Measurements from ENCODE around the gene RAE1. TPM values are rescaled to one million over a fixed set of nuclear protein-coding genes. Genes with fewer than 3 reads are reported as not detected.

RAE1 gene
- total and polyA plus RNA-seq, 4 donors = 3.6 to 19.4 (median 10.8) TPM

DNA sequence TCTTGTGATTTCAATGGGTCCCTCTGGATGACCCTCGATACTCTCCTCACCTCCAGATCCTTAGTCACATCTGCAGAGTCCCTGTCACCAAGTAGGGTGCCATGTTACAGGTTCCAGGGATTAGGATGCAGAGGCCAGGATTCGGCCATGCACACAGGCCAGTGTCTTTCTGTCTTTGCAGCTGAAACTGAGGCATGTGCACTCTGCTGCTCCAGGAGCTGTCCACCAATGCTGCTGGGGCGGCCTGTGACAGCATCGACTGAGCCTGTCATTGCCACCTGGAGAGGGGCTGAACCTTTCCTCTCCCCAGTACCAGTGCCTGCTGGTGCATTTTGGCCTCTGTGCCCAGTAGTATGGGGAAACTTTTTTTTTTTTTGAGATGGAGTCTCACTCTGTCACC, 35.7 kb downstream of the RAE1 start:
- Histone ChIP-seq H3K36me3 (ENCODE audit: control insufficient read depth in 1 of 2, insufficient read depth in 2 of 2, low read length in 1 of 2) (no peaks in the 10 kb centered on the region), H3K4me3 (ENCODE audit: low read length in 2 of 2) (no peak overlapping the region), H3K27ac (ENCODE audit: low read depth in 1 of 2, low read length in 2 of 2) (no peak overlapping the region), H3K27me3 (ENCODE audit: control insufficient read depth in 1 of 2, insufficient read depth in 2 of 2, low read length in 1 of 2) (no peaks in the 10 kb centered on the region), H3K9me3 (ENCODE audit: control insufficient read depth, low read length) (no peaks in the 10 kb centered on the region), H3K4me1 (ENCODE audit: control insufficient read depth in 1 of 2, insufficient read depth in 2 of 2, low read length in 2 of 2) (no peaks in the 10 kb centered on the region)
- ATAC-seq (ENCODE audit: low FRiP score) (no peak), DNase-seq (peak in 1 of 2 donors; percentile 50)
- 95 to 96% methylated on average over 4 of the region's 4 CpGs for WGBS, 2 donors
- intact Hi-C loops (cut with DNase I) = loop anchor here (5.0 to 10.0 kb wide), 2 partner anchors 206 to 208 kb away; no protein-coding TSS in a partner anchor

GRCh38 chr20:57387463-57387862, 36.4 kb downstream of the RAE1 start:
- 96% methylated on average over 8 of the region's 8 CpGs for WGBS, 2 donors
- no peaks in the 10 kb centered on the region for H3K4me1 ChIP-seq (ENCODE audit: control insufficient read depth in 1 of 2, insufficient read depth in 2 of 2, low read length in 2 of 2)
- H3K9me3 ChIP-seq (ENCODE audit: control insufficient read depth, low read length) = no peaks in the 10 kb centered on the region
- intact Hi-C loops (cut with DNase I) = loop anchor here (5.0 to 10.0 kb wide), 2 partner anchors 205 to 207 kb away; no protein-coding TSS in a partner anchor
- no peak overlapping the region for H3K27ac ChIP-seq (ENCODE audit: low read depth in 1 of 2, low read length in 2 of 2)
- DNase-seq (peak in 1 of 2 donors; percentile 73), ATAC-seq (ENCODE audit: low FRiP score) (no peak)
- no peaks in the 10 kb centered on the region for H3K27me3 ChIP-seq (ENCODE audit: control insufficient read depth in 1 of 2, insufficient read depth in 2 of 2, low read length in 1 of 2)
- H3K36me3 ChIP-seq (ENCODE audit: control insufficient read depth in 1 of 2, insufficient read depth in 2 of 2, low read length in 1 of 2) = no peaks in the 10 kb centered on the region
- no peak overlapping the region for H3K4me3 ChIP-seq (ENCODE audit: low read length in 2 of 2)

GRCh38 chr20:57387945-57388371, 36.9 kb downstream of the RAE1 start:
- Histone ChIP-seq H3K27ac (ENCODE audit: low read depth in 1 of 2, low read length in 2 of 2) (no peak overlapping the region), H3K36me3 (ENCODE audit: control insufficient read depth in 1 of 2, insufficient read depth in 2 of 2, low read length in 1 of 2) (no peaks in the 10 kb centered on the region), H3K4me3 (ENCODE audit: low read length in 2 of 2) (no peak overlapping the region), H3K4me1 (ENCODE audit: control insufficient read depth in 1 of 2, insufficient read depth in 2 of 2, low read length in 2 of 2) (no peaks in the 10 kb centered on the region), H3K27me3 (ENCODE audit: control insufficient read depth in 1 of 2, insufficient read depth in 2 of 2, low read length in 1 of 2) (no peaks in the 10 kb centered on the region), H3K9me3 (ENCODE audit: control insufficient read depth, low read length) (no peaks in the 10 kb centered on the region)
- intact Hi-C loops (cut with DNase I) = loop anchor here (5.0 to 10.0 kb wide), 2 partner anchors 204 to 207 kb away; no protein-coding TSS in a partner anchor
- DNase-seq = peak in 1 of 2 donors; percentile 60
- no peak for ATAC-seq (ENCODE audit: low FRiP score)
- WGBS, 2 donors = 74 to 75% methylated on average over 7 of the region's 7 CpGs

DNA sequence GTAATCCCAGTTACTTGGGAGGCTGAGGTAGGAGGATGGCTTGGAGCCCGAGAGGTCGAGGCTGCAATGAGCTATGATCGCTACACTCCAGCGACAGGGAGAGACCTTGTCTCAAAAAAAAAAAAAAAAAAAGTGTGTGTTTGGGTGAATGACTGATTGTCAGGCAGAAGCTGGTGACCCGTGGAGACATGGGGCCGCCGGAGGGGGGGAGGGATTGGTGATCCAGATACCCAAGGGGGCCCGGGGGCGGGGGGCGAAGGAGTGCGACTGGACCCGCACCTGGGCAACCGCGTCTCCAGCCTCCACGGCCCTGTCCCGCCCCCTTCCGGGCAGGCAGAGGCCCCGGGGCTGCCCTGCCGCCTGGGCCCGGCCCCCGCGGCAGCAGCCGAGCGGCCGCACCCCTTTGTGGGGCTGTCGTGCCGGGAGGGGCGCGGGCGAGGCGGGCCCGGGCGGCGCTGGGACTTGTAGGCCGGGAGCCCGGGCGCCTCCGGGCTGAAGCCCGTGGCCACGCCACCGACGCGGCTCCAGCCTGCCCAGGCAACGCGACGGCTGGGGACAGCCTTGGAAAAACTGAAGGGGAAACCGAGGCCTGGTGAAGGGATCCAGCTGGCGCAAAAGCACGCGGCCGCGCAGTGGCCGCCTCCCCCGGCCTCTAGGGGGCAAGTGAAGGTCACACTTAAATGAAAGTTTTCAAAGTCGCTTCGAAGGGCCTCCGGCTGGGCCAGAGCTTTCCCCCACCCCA, 38.1 kb downstream of the RAE1 start:
- Histone ChIP-seq H3K4me1 (ENCODE audit: control insufficient read depth in 1 of 2, insufficient read depth in 2 of 2, low read length in 2 of 2) (no peaks in the 10 kb centered on the region), H3K4me3 (ENCODE audit: low read length in 2 of 2) (no peak overlapping the region), H3K9me3 (ENCODE audit: control insufficient read depth, low read length) (no peaks in the 10 kb centered on the region), H3K27ac (ENCODE audit: low read depth in 1 of 2, low read length in 2 of 2) (no peak overlapping the region), H3K27me3 (ENCODE audit: control insufficient read depth in 1 of 2, insufficient read depth in 2 of 2, low read length in 1 of 2) (no peaks in the 10 kb centered on the region), H3K36me3 (ENCODE audit: control insufficient read depth in 1 of 2, insufficient read depth in 2 of 2, low read length in 1 of 2) (no peaks in the 10 kb centered on the region)
- intact Hi-C loops (cut with DNase I) = loop anchor here (5.0 to 10.0 kb wide), 2 partner anchors 203 to 206 kb away; no protein-coding TSS in a partner anchor
- WGBS, 2 donors = 5 to 6% methylated on average over 50 to 57 of the region's 57 CpGs
- ATAC-seq (ENCODE audit: low FRiP score) (peak; percentile 87), DNase-seq (peak; percentile 90 to 91)

DNA sequence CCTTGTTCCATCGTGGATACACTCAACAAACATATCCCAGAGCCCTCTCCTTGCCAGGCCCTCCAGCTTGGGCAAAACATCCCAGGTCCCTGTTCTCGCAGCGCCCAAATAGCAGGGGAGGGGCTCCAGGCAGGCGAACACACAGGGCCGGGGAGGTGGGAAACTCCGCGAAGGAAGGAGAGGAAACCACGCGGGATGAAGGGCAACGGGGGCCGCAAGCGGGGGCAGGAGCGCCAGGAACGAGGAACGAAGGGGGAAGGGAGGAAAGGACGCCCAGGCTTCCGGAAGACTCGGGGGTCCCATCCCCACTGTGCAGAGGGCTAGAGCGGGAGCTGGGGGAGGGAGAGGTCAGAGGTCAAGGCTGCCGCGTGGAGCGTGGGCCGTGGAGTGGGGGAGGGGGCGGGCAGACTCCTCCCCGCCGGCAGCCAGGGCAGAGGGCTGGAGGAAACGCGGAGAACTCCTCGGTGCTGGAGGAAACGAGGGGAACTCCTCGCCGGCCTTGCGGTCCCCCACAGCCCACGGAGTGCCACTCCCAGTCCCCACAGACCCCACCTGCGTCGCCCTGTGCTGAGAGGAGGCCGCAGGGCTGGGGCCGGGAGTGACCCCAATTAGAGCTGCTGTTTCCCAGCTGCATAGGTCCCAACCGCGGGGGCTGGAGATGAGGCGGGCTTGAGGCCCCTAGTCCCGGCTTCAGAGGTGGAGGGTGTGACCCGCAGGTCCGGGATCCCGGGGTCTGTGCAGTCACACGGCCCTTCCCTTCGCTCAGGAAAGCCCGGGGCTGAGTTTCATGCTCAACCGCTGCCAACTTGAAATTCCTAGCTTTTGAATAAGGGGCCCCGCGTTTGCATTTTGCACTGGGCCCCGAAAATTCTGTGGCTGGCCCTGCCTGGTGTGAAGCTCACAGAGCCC, 38.9 kb downstream of the RAE1 start:
- 66 to 67% methylated on average over 52 of the region's 52 CpGs for WGBS, 2 donors
- intact Hi-C loops (cut with DNase I) = loop anchor here (2.0 to 10.0 kb wide), 4 partner anchors 47 to 205 kb away; no protein-coding TSS in a partner anchor
- H3K27ac ChIP-seq (ENCODE audit: low read depth in 1 of 2, low read length in 2 of 2) = no peak overlapping the region
- no peaks in the 10 kb centered on the region for H3K36me3 ChIP-seq (ENCODE audit: control insufficient read depth in 1 of 2, insufficient read depth in 2 of 2, low read length in 1 of 2)
- H3K9me3 ChIP-seq (ENCODE audit: control insufficient read depth, low read length) = no peaks in the 10 kb centered on the region
- ATAC-seq (ENCODE audit: low FRiP score) = no peak
- H3K4me1 ChIP-seq (ENCODE audit: control insufficient read depth in 1 of 2, insufficient read depth in 2 of 2, low read length in 2 of 2) = no peaks in the 10 kb centered on the region
- H3K27me3 ChIP-seq (ENCODE audit: control insufficient read depth in 1 of 2, insufficient read depth in 2 of 2, low read length in 1 of 2) = no peaks in the 10 kb centered on the region
- no peak overlapping the region for H3K4me3 ChIP-seq (ENCODE audit: low read length in 2 of 2)
- peak; percentile 58 to 73 for DNase-seq

DNA sequence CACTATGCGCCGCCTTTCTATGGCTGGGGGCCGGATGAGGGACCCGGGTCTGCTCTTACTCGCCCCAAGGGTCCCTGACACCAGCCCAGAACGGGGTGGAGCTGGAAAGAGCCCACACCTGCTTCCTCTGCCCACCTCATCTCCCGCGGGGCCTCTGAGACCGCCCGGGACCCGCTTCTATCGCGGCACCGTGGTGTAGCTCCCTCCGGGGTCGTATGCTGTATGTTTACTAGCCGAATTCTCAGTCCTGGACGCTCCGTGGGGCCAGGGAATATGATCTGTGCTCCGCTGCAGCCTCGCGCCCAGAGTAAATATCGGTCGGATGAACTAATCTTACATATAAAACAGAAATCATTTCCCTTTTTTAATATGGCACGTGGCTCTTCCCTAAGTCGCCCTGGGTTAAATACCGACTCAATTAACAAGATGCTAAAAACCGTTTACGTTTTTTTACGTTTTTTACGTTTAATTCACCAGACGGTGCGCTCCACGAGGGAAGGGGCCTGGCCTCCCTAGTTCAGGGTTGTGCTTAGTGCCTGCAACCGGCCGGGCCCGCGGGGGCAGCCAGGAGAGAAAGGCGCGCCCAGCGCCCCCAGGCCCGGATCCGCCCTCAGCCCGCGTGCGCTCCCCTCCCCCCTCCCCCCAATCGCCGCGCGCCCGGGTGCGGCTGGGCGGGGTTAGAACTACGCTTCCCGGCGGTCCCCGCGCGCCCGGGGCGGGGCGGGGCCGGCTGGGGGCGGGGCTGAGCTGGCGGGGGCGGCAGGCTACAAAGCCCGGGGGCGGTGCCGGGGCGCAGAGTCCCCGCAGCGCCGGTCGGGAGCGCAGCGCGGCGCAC, 39.8 kb downstream of the RAE1 start, which contains the start of gene RBM38:
Gene RBM38, plus strand, starts transcription at position 793 of the 835 bp plus-strand sequence. CDS start 186 bp downstream, outside the sequence.
- intact Hi-C loops (cut with DNase I) = loop anchor here (2.0 to 5.0 kb wide), 2 partner anchors 46 to 50 kb away; no protein-coding TSS in a partner anchor
- Histone ChIP-seq H3K4me1 (ENCODE audit: control insufficient read depth in 1 of 2, insufficient read depth in 2 of 2, low read length in 2 of 2) (no peaks in the 10 kb centered on the region), H3K27ac (ENCODE audit: low read depth in 1 of 2, low read length in 2 of 2) (peak within 1 kb of the TSS in 1 of 2 donors; percentile 43), H3K4me3 (ENCODE audit: low read length in 2 of 2) (peak within 1 kb of the TSS; percentile 72 to 87), H3K27me3 (ENCODE audit: control insufficient read depth in 1 of 2, insufficient read depth in 2 of 2, low read length in 1 of 2) (no peaks in the 10 kb centered on the region), H3K9me3 (ENCODE audit: control insufficient read depth, low read length) (no peaks in the 10 kb centered on the region), H3K36me3 (ENCODE audit: control insufficient read depth in 1 of 2, insufficient read depth in 2 of 2, low read length in 1 of 2) (no peaks in the 10 kb centered on the region)
- WGBS, 2 donors = 32 to 41% methylated on average over 61 to 78 of the region's 78 CpGs
- peak; percentile 65 to 88 for DNase-seq
- peak; percentile 82 for ATAC-seq (ENCODE audit: low FRiP score)

- Histone ChIP-seq H3K4me3 (ENCODE audit: low read length in 2 of 2) (peak overlapping the region; percentile 72 to 87), H3K36me3 (ENCODE audit: control insufficient read depth in 1 of 2, insufficient read depth in 2 of 2, low read length in 1 of 2) (no peaks in the 10 kb centered on the region), H3K27me3 (ENCODE audit: control insufficient read depth in 1 of 2, insufficient read depth in 2 of 2, low read length in 1 of 2) (no peaks in the 10 kb centered on the region), H3K9me3 (ENCODE audit: control insufficient read depth, low read length) (no peaks in the 10 kb centered on the region), H3K4me1 (ENCODE audit: control insufficient read depth in 1 of 2, insufficient read depth in 2 of 2, low read length in 2 of 2) (peaks cover 0 to 2% of the 10 kb centered on the region in 2 donors), H3K27ac (ENCODE audit: low read depth in 1 of 2, low read length in 2 of 2) (peak overlapping the region in 1 of 2 donors; percentile 43)
- no peak for ATAC-seq (ENCODE audit: low FRiP score)
- 1 to 2% methylated on average over 60 to 96 of the region's 98 CpGs for WGBS, 2 donors
- DNase-seq = peak; percentile 60 to 79
- intact Hi-C loops (cut with DNase I) = loop anchor here (2.0 to 5.0 kb wide), 3 partner anchors 46 to 67 kb away; no protein-coding TSS in a partner anchor
Measured at GRCh38 chr20:57391439-57392301, 40.6 kb downstream of the RAE1 start.
